GM19043 (cell line): ENCODE results near the gene PDXDC1.
"Not testable (repeated sequence)": the region's sequence is repeated elsewhere in the genome, so short reads cannot be mapped to it uniquely, and the experiment has no call there.

ENCODE experiments used
- ATAC-seq: cut with Tn5 transposase; IDR thresholded peaks from one replicate; pipeline ENCODE4 v1.9.1; 2021; ENCODE audit warnings: low read depth; ENCODE audit not compliant: unreplicated experiment

PDXDC1 gene

DNA sequence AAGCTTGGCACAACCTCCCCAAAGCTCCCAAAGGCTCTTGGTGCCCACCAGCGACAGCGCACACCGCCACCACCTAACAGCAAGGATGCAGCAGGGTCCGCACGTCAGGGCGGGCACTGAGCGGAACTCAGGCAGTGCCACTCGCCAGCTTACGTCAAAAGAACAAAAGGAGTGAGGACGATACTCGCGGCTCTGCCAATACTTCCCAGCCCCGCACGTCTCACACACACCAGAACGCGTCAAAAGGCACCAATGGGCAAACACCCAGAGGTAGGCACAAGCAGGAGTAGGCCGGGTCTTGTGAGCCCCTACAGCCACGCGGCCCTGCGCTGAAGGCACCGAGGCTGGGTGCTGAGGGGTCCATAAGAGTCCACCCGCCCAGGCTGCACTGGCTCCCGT is 171.4 kb downstream of the PDXDC1 start:
- not testable (repeated sequence) for ATAC-seq

- ATAC-seq, result not testable (repeated sequence)
These were observed 174.0 kb downstream of the PDXDC1 start for GRCh38 chr16:15148831-15149230.

DNA sequence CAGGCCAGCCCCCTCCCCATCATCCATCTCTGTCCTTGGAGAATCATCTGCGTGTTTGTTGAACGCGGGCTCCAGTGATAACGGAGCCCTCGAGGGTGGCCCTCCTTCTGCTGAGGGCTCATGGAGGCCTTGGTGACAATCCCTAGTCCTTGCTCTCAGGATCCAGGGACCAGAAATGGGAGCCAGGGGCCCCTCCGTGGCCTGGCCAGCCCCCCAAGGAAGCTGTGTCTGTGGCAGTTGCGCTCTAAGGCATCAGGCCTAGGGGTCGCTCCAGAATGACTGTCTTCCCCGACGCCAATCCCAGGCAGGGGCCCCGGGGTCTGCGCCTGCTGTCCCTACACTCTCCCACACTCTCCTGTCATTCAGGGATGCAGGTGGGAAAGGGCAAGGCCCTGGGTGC is 174.4 kb downstream of the PDXDC1 start:
- not testable (repeated sequence) for ATAC-seq

DNA sequence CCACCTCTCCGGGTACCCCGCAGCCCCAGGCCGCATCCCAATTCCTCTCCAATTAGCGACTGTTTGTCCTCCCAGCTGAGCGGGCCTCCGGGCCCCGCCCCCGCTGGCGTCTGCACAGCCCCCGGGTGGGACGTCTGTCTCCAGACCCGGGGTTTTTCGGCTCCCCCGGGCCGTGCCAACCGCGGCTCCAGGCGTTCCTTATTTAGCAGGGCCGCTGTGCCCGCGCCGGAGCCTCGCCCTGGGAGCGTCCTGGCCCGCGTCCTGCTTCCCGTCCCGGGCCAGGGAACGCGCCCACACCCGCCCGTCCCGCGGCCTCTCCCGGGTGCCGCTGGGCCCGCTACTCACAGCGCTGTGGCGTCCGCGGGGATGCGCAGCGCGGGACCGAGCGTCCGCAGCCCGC is 179.2 kb downstream of the PDXDC1 start:
- not testable (repeated sequence) for ATAC-seq

DNA sequence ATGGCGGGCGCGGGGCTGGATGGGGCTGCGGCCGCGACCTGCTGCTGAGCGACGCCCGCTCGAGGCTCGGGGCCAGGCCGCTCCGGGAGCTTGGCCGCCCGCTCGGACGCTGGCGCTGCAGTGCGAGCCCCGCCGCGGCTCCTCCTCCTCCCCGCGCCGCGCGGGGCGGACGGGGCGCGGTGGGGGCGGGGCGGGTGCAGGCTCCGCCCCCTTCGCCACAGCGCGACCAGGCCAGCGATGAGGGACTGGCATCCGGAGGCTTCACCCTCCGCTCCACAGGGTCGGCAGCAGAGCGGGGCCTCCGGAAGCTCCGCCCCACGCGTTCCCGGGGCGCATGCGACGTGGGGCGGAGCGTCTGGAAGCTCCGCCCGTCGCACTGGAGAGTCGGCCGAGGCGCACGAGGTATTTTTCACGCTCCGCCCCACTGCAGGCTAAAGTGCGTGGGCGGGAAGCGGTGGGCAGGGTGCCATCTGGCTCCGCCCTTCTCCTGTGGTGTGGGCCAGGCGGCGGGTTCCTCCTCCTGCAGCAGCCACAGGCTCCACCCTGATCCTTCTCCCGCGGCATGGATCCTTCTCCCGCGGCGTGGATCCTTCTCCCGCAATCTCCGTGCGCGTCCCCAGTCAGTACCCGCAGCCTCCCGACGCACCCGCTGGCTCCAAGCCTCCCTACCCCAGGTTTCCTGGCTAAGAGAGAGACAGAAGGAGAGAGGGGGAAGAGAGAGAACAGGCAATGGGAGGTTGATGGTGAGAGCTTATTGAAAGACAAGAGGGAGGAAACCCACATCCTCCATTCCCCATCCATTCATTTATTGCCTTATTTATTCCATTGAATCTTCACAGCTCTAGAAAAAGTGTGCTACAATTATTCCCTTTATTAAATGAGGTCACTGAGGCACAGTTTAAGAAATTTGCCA is 180.1 kb downstream of the PDXDC1 start:
- ATAC-seq, result not testable (repeated sequence)

- ATAC-seq, result not testable (repeated sequence)
These were observed 182.8 kb downstream of the PDXDC1 start for GRCh38 chr16:15157644-15158043.

DNA sequence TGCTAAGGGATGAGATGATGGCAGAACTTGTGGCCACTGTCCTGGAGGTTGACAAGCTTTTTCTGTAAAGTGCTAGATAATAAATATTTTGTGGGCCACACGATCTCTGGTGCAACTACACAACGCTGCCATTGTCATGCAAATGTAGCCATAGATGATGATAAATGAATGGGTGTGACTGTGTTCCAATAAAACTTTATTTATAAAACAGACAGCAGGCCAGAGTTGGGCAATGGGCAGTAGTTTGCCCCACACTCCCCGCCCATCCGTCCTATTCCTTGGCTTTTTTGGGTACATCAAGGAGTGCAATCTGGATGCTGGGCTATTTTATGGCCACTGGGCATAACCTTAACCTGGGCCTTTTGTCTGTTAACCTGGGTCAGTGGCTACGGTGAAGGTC is 184.8 kb downstream of the PDXDC1 start:
- not testable (repeated sequence) for ATAC-seq

GRCh38 chr16:15160571-15160970 is 185.7 kb downstream of the PDXDC1 start:
- ATAC-seq, result not testable (repeated sequence)

GRCh38 chr16:15163055-15163454 is 188.2 kb downstream of the PDXDC1 start:
- not testable (repeated sequence) for ATAC-seq

- ATAC-seq, result not testable (repeated sequence)
These were observed 191.4 kb downstream of the PDXDC1 start for GRCh38 chr16:15166177-15166576.

GRCh38 chr16:15168303-15168702 is 193.5 kb downstream of the PDXDC1 start:
- ATAC-seq, result not testable (repeated sequence)

- not testable (repeated sequence) for ATAC-seq
These were observed 194.3 kb downstream of the PDXDC1 start for GRCh38 chr16:15168953-15169652.

DNA sequence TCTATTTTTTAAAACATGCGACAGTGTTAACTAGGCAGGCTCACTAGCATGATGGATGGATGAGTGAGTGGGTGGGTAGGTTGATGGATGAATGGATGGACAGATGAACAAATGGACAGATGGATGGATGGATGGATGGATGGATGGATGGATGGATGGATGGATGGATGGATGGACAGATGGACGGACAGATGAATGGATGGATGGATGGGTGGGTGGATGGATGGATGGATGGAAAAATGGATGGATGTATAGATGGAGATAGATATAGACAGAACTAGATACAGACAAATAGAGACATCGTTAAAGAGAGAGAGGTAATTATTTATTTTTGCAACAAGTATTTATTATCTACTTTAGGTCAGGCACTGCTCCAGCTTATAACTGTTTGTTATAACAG is 205.1 kb downstream of the PDXDC1 start:
- ATAC-seq, result not testable (repeated sequence)

DNA sequence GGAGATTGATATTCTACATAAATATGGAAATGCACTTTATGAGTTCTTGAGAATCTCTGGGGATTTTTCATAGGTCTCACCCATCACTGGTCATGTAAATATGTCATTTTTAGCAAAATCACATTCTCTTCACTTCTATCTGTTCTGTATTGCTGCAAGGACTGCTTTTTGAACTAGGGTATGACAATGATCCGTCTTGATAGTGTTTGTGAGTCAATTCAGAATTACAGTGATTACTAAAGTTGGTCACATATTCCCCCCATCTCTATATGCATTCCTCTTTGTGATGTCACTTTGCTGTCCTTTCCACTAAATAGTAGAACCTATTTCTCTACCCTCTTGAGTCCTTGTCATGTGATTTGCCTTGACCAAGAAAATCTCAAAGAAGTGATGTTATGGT is 206.1 kb downstream of the PDXDC1 start:
- ATAC-seq, result not testable (repeated sequence)

DNA sequence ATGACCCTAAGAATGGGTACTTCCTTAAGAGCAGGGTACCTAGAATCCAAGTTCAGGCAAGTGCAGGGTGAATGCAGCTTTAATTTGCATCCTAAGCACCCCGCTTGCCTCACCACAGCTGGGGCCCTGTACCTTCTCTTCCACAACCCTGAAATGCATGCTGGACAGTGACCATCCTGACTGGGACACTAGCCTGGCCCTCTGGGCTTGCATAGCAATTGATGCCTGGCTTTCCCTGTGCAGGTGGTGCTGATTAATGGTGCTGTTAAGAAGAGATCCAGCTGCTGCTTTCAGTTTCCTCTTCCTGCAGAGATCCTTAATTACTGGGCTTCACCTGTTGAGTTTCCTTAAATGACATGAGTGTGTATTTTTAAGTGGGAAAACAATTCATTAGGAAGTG is 209.2 kb downstream of the PDXDC1 start:
- not testable (repeated sequence) for ATAC-seq
